ENCODE data around the gene NUP88.

NUP88 gene

DNA sequence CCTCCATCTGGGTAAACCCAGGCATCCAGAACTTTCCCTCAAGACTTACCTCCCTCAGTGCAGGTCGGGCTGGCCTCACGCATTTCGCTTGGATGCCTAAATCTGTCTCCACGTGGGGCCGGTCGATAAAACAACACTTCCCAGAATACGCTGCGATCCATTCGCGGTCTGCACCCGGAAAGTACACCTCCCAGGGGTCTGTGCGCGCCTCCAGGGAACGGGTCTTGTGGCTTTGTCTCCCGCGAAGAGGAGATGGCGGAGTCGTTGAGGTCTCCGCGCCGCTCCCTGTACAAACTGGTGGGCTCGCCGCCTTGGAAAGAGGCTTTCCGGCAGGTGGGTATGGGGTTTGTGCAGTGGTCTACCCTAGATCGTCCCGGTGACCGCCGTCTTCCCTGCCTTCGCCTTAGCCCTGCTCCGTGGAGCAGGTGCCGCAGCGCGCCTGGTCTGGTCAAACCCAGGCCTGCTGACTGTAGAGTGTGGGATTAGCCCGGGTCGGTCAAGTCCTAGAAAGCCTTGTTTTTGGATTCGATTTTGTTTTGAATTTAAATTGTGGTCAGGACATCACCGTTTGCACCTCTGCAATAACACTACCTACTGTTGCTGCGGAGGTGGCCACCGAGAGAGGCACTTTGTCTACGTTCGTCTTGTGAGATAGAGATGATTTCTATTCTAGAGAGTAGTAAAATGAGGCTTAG, 644 bp upstream of the NUP88 start, which contains the start of gene RPAIN:
RPAIN (plus strand) TSS at position 224 of the 695 bp plus-strand sequence; CDS start at position 253, 29 bp downstream.
- DNase-seq (ENCODE audit: low read depth) = peak; percentile 72

DNA sequence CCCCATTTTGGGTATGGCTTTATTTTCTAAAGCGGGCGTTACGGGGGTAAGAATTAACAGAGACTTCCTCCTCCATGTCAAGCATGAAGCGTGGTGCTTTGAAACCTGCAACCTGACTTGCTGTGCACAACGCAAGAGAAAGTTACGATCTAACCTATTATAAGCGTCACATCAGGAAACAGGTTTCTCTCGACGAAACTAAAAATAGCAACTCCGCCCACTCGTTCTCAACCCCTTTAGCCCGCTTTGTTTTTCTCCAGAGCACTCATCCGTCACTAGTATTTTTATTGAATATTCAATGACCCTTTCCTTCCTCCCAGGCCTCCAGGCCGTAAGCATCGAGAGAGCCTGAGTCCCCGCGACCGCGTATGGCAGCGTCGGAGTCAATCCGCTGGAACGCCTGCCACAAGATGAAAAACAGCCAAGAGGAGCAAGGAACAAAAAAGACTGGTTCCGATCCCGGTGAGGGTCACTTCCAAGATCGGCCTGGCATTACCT, 555 bp downstream of the NUP88 start:
- DNase-seq (ENCODE audit: low read depth) = peak; percentile 21

DNA sequence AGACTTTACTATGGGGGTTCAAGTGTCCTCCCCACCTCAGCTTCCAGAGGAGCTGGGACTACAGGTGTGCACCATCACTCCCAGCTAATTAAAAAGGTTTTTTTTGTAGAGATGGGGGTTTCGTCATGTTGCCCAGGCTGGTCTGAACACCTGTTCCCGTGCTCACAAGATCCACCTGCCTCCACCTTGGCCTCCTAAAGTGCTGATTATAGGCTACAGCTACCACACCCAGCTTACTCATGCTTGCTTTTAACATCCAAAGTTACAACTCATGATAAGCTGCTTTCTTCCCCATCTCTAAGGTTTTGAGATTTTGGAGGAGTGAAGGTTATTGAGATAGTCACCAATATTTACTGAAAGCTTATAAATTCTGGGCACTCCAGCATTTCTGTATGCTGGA, 2.6 kb downstream of the NUP88 start:
- no peak for DNase-seq (ENCODE audit: low read depth)

DNA sequence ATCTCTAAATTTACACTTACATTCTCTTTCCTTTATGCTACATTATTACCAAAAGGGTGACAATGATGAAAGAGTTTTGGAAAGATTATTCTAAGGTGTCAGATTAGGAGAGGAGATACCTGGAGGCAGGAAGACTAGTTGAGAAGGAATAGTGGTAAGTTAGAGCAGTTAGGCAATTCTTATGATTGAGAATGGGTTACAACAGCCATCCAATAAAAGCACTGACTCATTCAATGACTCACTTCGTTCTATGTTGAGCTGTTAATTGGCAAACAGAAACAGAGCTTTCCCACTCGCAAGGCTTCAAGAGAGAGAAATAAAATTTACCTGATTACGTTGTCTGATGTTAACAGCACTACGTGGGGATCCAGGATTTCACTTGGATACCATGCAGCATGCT, 5.8 kb downstream of the NUP88 start:
- no peak for DNase-seq (ENCODE audit: low read depth)

DNA sequence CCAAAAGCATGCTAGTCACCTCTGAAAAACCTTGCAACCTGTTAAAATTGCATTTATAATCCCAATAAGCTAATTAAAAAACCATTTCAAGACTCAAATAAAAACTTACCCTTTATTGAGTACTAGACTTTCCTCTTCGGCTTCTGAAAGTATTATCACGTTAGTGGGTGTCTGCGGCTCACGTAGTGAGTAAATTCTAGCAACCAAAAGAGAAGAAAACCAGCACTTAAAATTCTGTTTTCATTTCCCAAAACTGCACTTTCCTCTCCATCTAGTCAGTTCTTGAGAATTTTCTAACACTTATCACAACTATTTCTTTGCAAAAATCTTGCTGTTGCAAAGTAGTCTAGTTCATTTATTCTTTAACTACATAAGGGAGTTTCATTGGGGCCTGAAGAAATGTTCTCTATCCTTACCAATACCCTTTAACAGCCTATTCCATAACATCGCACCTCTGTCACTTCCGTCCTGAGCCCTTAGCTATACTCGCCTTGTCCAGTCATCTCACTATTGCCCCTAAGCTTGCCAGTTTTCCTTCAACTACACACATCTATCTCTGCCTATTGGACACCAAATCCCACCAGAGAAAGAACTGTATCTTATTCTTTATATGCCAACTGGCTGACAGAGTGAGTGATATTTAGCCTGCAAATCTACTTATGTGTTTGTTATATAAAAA, 8.7 kb downstream of the NUP88 start:
- no peak for DNase-seq (ENCODE audit: low read depth)

DNA sequence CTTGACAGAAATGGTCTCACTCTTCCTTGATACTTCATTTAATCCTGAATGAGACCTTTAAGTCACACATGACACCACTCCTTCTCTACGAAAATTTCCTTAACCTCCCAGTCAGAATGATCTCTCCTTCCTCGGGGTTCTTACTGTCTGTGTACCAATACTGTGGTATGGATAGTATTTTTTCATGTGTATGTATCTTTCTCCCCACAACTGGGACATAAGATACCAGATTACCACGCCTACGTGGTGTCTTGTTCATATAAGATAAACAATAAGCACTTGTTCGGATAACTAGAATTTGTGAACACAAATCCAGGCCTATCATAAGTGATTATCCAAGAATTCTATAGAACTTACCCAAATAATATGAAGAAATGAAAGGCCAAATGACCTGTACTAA, 11.3 kb downstream of the NUP88 start:
- DNase-seq (ENCODE audit: low read depth) = no peak

DNA sequence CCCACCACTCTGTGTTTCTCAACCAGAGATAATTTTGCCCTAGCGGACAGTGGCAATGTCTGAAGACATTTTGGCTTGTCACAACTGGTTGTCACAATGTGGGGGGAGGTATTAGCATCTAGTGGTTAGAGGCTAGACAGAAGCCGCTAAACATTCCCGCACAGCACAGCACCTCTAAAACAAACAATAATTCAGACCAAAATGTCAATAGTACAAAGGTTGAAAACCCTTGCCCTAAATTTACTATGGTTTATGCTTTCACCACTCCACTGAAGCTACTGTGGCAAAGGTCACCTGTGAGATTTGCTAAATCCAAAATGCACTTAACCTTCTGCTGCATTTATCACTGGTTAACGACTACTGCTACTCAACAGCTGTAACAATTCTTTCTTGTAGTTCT, 14.1 kb downstream of the NUP88 start:
- no peak for DNase-seq (ENCODE audit: low read depth)

DNA sequence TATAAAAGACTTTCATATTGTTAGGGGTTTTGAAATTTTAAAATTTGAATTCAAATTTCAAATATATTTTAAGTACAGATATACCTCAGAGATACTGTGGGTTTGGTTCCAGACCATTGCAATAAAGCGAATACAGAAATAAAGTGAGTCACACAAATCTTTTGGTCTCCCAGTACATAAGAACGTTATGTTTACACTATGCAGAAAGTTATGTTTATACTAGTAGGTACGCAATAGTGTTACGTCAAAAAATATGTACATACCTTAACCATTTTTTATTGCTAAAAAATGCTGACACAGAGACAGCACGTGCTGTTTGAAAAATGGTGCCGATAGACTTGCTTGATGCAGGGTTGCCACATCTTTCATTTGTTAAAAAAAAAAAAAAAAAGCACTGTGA, 19.7 kb downstream of the NUP88 start:
- DNase-seq (ENCODE audit: low read depth) = no peak

DNA sequence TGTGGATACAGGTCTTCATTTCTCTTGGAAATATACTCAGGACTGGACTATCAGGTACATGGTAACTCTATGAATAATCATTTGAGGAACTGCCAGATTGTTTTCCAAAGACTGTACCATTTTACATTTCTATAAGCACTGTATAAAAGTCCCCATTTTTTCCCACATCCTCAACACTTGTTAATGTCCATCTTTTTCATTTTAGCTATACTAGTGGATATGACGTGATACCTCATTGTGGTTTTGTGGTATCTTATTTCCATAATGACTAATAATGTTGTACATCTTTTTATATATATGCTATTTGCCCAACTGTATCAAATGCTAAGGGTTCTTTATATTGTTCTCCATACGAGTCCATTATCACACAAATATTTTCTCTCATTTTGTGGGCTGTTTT, 22.9 kb downstream of the NUP88 start:
- DNase-seq (ENCODE audit: low read depth) = no peak

DNA sequence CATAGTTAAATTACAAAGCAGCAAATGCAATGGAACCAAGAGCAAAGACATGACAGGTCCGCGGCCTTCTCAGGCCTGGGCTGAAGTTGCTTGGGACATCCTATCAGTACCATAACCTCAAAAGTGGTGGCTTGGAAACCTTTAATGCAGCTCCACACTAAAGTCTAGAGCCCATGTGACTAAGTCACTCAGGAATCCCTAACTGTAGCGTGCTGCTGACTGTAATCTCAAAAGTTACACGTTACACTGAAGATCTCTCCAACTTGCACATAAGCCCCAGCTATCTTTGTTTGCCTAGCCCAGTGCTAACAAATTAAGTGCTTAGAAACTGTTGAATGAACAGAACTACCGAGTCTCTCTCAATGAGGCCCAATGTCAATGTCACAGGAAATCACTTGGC, 27.8 kb downstream of the NUP88 start:
- DNase-seq (ENCODE audit: low read depth) = no peak

DNA sequence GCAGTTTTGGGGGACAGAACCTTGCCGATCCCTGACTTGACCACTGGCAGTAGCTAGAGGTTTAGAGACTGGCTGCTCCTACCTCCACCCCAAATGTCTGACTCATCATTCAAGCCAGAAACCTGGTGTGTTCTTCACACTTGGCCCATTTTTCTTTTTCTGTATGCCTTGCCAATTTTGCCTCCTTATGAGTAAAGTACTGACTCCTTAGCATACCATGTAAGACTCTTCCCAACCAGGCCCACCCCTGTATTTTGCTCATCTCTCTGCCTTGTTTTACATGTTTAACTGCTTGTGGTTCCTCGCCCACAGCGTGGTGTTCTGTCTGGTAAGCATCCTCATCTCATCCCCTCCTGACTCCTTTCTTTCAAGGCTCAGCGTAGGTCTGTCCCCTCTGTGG, 37.9 kb downstream of the NUP88 start:
- DNase-seq (ENCODE audit: low read depth) = no peak

DNA sequence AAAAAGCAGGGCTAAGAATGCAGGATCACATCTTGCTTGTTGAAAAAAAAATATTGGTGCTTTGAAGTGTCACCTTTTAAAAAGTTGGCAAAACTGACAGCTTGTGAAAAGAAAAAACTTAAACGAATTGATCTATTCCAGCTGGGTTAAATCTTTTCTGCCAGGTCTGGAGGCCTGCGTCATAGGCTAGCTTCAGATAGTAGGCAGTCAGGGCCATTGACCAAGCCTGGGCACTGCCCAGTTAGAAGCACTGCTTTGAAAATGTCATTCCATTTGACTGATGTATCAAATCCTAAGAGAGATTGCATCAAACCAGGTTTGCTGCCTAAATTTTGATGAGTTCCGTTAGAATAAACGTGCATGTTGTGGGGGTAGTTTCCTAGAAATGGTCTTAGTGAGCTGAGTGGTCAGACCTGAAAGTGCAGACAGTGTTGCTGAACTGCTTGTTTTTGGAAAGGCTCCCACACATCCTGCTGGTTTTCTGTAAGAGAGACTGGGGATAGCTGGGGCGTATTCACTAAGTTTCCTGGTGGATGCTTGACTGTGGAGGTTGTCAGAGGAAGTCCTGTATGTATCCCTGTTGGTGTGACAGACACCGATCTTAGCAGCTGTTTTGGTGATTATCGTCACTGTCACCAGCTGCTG, 38.8 kb downstream of the NUP88 start:
- no peak for DNase-seq (ENCODE audit: low read depth)

DNA sequence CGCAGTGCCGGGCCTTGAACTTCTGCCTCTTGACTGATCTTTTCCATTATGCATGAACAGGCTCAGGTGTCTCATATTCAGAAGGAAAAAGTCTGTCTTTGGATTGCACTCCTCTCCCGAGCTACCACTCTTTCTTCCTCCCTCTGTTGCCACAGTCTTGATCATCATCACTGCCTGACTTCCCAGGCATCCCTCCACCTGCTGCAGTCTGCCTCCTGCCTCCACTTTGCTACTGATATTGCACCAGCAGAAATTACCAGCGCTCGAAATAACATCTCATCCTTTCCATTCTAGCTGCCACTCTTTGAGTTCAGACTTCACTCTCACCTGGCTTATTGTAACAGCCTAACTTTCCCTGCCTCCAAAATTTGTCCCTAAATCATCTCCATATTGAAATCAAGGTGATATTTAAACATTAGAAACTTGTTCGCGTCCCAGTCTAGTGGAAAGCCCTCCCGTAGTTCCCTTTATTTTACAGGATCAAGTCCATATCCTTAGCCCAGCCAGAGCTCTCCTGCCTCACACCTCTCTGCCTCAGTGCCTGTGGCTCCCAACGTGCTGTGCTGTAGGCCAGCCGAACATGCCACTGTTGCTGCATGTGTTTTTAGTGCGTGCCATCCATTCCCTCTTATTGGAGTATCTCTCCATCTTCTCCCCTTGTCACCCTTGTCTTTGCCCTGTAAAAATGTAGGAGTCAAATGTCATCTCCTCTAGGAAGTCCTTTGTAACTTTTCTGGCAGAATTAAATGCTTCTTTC, 39.9 kb downstream of the NUP88 start:
- DNase-seq (ENCODE audit: low read depth) = no peak

DNA sequence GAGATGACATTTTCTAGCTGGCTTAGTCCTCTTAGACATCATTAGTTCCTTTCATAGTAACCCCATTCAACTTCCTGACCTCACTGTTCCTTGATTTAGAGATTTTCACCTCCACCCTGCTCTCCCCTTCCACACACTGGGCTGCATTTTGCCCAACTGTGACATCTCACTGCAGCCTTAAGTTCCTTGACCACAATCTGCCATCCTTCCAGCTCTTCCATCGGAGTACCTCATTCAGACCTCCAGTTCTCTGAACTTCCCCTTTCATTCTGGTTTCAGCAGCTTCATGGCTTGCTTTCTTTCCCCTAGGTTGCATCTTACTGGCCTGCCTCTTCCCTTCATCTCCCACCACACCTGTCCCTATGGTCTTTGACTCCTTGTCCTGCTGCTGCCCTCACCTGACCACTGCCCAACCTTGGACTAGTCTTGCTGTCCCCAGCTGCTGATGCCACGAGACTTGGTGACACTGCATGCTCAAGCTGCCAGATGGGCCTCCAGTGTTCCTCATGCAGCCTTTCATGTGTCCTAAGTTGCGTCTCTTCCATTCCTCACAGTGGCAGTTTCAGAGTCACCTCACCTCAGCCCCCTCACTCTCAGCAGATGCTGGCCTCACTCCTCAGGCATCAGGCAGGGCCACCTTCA, 40.8 kb downstream of the NUP88 start:
- no peak for DNase-seq (ENCODE audit: low read depth)

DNA sequence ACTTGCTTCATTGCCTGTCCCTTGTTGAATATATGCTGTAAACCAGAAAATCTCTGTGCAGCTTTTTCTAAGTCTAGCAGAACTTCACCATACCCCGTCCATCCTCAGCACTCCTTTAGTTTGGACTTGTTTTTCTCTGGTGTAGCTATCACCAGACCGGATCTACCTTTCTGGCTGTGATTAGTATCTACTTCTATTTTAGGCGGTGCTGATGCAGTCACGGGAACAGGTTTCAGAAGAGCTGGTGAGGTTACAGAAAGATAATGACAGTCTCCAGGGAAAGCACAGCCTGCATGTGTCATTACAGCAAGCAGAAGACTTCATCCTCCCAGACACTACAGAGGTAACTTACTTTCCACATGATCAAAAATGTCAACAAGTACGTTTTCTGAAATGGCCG, 46.4 kb downstream of the NUP88 start:
- DNase-seq (ENCODE audit: low read depth) = no peak

DNA sequence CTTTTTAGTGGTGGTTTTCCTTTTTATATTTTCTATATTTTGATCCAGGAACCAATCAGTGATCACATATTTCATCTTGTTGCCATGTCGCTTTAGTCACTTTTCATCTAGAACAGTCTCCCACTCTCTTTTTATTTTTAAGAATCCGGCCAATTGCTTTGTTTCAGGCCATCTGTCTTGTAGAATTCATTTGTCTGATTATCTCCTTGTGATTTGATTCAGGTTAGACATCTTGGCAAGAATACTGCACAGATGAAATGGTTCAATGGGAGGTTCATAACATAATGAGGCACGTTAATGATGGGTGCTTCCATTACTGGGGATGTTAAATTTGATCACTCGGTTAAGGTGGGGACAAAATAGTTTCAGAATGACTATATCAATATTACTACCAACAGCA, 49.1 kb downstream of the NUP88 start:
- no peak for DNase-seq (ENCODE audit: low read depth)

DNA sequence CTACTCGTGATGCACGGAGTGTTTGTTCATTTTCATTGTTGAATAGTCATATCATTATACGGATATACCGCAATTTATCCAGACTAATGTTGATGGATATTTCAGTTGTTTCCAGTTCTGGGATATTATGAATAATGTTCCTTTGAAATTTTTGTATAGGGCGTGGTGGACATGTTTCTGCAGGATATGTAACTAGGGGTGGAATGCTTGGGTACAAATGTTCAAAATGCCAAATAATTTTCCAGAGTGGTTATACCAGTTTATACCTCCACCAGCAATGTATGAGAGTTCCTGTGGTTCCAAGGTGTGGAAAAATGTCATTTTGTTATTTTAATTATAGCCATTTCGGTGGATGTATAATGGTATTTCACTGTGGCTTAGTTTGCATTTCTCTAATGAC, 53.6 kb downstream of the NUP88 start:
- DNase-seq (ENCODE audit: low read depth) = no peak

DNA sequence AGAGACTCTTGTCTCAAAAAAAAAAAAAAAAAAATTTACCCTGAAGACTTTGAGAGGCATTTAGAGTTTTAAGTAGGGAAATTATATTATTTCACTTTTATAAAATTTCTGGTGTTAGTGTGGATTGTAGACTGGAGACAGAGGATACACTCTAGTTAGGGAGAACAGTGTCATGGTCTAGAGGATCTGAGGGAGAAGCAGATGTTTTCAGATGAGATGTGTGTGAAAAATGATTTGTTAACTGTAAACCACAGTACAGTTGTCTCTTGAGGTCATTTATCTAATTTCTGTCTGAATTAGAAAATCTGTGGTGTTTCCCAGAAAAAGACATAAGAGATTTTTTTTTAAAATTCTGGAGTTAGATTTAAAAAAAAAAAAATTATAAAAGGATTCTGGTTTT, 54.8 kb downstream of the NUP88 start:
- no peak for DNase-seq (ENCODE audit: low read depth)

DNA sequence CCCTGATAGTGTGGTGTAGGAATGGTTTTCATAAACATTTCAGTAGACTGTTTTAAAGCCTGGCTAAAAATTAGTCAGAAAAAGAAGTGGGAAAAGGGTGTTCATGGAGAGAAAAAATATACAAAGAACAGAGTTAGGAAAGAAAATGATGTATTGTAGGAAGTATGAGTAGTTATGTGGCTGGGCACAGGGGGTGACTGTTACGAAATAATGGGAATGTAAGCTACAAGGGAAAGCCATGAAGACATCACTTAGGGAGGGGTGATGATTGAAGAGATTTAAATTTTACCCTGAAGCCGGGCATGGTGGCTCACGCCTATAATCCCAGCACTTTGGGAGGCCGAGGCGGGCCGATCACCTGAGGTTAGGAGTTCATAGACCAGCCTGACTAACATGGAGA, 55.3 kb downstream of the NUP88 start:
- no peak for DNase-seq (ENCODE audit: low read depth)

DNA sequence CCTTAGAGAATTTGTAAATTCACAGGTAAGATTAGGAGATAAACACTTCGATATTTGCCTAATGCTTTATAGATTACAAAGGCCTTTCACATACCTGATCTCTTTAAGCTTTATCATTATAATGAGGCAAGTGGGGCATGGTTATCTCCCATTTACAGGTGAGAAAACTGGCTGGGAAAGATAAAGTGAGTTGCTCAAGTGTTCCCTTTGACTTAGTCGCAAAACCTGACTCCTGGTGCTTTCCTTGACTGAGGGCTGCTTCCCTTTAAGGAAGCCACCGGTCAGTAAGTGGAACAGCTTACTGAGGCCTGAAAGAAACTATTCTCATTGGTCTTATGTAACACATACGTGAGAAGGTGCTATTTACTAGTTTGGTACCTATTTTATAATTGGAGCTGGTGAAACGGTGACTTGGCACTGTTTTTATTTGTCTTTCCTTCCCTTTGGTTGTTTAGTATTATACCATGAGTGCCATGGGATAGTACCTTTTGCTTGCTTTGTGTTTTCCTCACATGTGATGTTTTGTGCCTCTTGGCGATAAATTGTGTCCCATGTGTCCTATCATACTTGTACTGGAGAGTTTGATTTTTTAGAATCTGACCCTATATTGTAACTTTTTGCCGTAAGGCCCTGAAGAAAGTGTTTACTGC, 57.2 kb downstream of the NUP88 start:
- no peak for DNase-seq (ENCODE audit: low read depth)

DNA sequence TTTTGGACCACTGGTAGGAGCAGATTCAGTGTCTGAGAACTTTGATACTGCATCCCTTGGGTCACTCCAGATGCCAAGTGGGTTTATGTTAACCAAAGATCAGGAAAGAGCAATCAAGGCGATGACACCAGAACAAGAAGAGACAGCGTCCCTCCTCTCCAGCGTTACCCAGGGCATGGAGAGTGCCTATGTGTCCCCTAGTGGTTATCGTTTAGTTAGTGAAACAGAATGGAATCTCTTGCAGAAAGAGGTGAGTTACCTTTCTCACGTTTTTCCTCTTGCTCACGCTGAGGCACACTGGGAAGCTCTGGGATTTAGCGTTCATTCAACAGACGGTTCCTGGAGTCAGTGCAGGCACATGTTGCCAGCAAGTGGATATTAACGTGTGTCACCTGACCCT, 58.0 kb downstream of the NUP88 start:
- no peak for DNase-seq (ENCODE audit: low read depth)

Data from stimulated activated CD8-positive, alpha-beta memory T cell treated with anti-CD3 and anti-CD28 coated beads, Interleukin-7, amount 100 ng/mL, for 24 hours (primary cell).